K562 (cell line): ENCODE data around the gene S100A3. TPM values are rescaled to one million over a fixed set of nuclear protein-coding genes. Genes with fewer than 3 reads are reported as not detected.

Experiments used
- IRF1 ChIP-seq: sonication (generic); formaldehyde crosslinking; IDR thresholded peaks from 2 replicates; pipeline ENCODE4 v1.8.0; 2022; ENCODE audit warnings: missing genetic modification reagents, mild to moderate bottlenecking, borderline replicate concordance
- SAP30 ChIP-seq: fragments of 200-600 bp; sonication (generic); IDR thresholded peaks from 2 replicates; pipeline ENCODE4 v1.6.1; 2012; ENCODE audit warnings: borderline replicate concordance, low read depth, mild to moderate bottlenecking, moderate library complexity, low read length, control low read depth, inconsistent platforms; ENCODE audit not compliant: insufficient read depth, poor library complexity, severe bottlenecking
- SMAD4 ChIP-seq: fragments of 250-450 bp; sonication (Bioruptor Pico); conservative IDR thresholded peaks from 2 replicates; pipeline ENCODE4 v1.8.0; 2021; ENCODE audit warnings: inconsistent platforms, mild to moderate bottlenecking, moderate library complexity
- ZNF407 ChIP-seq: fragments of 450-650 bp; IDR thresholded peaks from 2 replicates; pipeline ENCODE4 v1.6.1; 2016; ENCODE audit warnings: low read depth
- polyA plus RNA-seq, 8 experiments: library from polyadenylated mRNA; depleted of rRNA in 4 of 8; stranded (reverse) in 5 of 8; unstranded in 3 of 8; fragments of >200 nt; fragmentation: Nextera tagmentation in 2 of 8; fragmentation: Illumina TruSeq in 1 of 8; extraction: Ambion mirVana in 2 of 8; extraction: Trizol in 1 of 8; gene quantifications; 2 replicates each; pipeline versions ENCODE4 v1.2.1 to v1.2.3, GENCODE V29; 2011 to 2014; ENCODE audit warnings: inconsistent platforms in 1 of 8, missing spikeins in 1 of 8
- total RNA-seq, 7 experiments: library from RNA; depleted of rRNA in 6 of 7; stranded (reverse); fragments of >200 nt in 6 of 7; fragmentation: Illumina TruSeq in 2 of 7; extraction: Trizol in 2 of 7; gene quantifications; 2 replicates each; pipeline versions ENCODE4 v1.2.1 to v1.2.3, GENCODE V29; 2011 to 2021; ENCODE audit warnings: low replicate concordance in 1 of 7
- TF ChIP-seq, protein P1 (sequence below): fragments of 200-600 bp; sonication (generic); IDR thresholded peaks from one replicate; pipeline ENCODE4 v1.6.1; 2012; ENCODE audit warnings: mild to moderate bottlenecking, low read depth, low read length, inconsistent platforms

The S100A3 gene
- total and polyA plus RNA-seq, 9 of the 15 experiments (the other 6 are each of a cell fraction or from before 2014, with no cell fraction given), result 0.08 to 1.7 (median 0.18) TPM; not detected in 4

GRCh38 chr1:153568367-153569099, 19.5 kb upstream of the S100A3 start (continued):
- TF ChIP-seq SAP30 (no peak), SMAD4 (CRISPR knock-in tag) (peak; percentile 74), IRF1 (no peak), ZNF407 (no peak)
- TF ChIP-seq, protein P1, sequence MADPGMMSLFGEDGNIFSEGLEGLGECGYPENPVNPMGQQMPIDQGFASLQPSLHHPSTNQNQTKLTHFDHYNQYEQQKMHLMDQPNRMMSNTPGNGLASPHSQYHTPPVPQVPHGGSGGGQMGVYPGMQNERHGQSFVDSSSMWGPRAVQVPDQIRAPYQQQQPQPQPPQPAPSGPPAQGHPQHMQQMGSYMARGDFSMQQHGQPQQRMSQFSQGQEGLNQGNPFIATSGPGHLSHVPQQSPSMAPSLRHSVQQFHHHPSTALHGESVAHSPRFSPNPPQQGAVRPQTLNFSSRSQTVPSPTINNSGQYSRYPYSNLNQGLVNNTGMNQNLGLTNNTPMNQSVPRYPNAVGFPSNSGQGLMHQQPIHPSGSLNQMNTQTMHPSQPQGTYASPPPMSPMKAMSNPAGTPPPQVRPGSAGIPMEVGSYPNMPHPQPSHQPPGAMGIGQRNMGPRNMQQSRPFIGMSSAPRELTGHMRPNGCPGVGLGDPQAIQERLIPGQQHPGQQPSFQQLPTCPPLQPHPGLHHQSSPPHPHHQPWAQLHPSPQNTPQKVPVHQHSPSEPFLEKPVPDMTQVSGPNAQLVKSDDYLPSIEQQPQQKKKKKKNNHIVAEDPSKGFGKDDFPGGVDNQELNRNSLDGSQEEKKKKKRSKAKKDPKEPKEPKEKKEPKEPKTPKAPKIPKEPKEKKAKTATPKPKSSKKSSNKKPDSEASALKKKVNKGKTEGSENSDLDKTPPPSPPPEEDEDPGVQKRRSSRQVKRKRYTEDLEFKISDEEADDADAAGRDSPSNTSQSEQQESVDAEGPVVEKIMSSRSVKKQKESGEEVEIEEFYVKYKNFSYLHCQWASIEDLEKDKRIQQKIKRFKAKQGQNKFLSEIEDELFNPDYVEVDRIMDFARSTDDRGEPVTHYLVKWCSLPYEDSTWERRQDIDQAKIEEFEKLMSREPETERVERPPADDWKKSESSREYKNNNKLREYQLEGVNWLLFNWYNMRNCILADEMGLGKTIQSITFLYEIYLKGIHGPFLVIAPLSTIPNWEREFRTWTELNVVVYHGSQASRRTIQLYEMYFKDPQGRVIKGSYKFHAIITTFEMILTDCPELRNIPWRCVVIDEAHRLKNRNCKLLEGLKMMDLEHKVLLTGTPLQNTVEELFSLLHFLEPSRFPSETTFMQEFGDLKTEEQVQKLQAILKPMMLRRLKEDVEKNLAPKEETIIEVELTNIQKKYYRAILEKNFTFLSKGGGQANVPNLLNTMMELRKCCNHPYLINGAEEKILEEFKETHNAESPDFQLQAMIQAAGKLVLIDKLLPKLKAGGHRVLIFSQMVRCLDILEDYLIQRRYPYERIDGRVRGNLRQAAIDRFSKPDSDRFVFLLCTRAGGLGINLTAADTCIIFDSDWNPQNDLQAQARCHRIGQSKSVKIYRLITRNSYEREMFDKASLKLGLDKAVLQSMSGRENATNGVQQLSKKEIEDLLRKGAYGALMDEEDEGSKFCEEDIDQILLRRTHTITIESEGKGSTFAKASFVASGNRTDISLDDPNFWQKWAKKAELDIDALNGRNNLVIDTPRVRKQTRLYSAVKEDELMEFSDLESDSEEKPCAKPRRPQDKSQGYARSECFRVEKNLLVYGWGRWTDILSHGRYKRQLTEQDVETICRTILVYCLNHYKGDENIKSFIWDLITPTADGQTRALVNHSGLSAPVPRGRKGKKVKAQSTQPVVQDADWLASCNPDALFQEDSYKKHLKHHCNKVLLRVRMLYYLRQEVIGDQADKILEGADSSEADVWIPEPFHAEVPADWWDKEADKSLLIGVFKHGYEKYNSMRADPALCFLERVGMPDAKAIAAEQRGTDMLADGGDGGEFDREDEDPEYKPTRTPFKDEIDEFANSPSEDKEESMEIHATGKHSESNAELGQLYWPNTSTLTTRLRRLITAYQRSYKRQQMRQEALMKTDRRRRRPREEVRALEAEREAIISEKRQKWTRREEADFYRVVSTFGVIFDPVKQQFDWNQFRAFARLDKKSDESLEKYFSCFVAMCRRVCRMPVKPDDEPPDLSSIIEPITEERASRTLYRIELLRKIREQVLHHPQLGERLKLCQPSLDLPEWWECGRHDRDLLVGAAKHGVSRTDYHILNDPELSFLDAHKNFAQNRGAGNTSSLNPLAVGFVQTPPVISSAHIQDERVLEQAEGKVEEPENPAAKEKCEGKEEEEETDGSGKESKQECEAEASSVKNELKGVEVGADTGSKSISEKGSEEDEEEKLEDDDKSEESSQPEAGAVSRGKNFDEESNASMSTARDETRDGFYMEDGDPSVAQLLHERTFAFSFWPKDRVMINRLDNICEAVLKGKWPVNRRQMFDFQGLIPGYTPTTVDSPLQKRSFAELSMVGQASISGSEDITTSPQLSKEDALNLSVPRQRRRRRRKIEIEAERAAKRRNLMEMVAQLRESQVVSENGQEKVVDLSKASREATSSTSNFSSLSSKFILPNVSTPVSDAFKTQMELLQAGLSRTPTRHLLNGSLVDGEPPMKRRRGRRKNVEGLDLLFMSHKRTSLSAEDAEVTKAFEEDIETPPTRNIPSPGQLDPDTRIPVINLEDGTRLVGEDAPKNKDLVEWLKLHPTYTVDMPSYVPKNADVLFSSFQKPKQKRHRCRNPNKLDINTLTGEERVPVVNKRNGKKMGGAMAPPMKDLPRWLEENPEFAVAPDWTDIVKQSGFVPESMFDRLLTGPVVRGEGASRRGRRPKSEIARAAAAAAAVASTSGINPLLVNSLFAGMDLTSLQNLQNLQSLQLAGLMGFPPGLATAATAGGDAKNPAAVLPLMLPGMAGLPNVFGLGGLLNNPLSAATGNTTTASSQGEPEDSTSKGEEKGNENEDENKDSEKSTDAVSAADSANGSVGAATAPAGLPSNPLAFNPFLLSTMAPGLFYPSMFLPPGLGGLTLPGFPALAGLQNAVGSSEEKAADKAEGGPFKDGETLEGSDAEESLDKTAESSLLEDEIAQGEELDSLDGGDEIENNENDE, result no peak
